ENCODE data around the gene ETFDH. TPM values are rescaled to one million over a fixed set of nuclear protein-coding genes. Genes with fewer than 3 reads are reported as not detected.

The ETFDH gene
- total and polyA plus RNA-seq, 2 donors (not counting 1 experiment from before 2014, with no cell fraction given), result 34.8 to 38.6 TPM

DNA sequence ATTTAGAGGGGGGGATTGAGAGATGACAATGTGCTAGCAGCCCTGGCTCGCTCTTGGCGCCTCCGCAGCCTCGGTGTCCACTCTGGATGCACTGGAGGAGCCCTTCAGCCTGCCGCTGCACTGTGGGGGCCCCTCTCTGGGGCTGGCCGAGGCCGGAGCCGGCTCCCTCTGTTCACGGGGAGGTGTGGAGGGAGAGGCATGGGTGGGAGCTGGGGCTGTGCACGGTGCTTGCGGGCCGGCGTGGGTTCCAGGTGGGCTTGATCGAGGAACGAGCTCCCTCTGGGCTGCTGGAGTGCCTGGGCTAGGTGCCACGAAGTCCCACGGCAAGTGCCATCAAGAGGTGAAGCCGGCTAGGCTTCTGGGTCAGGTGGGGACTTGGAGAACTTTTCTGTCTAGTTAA, 7.3 kb upstream of the ETFDH start:
- Histone ChIP-seq H3K4me1 (ENCODE audit: control insufficient read depth, extremely low read depth, insufficient read depth, low read length) (no peaks in the 10 kb centered on the region), H3K9ac (ENCODE audit: insufficient read depth, low read length) (no peak overlapping the region), H2AFZ (ENCODE audit: low read length) (no peak overlapping the region), H3K4me3 (replicated peaks in 1 of 4; ENCODE audit: control extremely low read depth in 1 of 4, insufficient read depth in 1 of 4, low read depth in 3 of 4, low read length in 4 of 4) (no peak overlapping the region), H3K9me3 (ENCODE audit: control insufficient read depth, insufficient read depth, low read depth, low read length) (no peaks in the 10 kb centered on the region), H4K20me1 (ENCODE audit: control insufficient read depth, extremely low read depth, insufficient read depth, low read length) (no peaks in the 10 kb centered on the region), H3K27ac (ENCODE audit: insufficient read depth, low read length) (no peak overlapping the region), H3K36me3 (ENCODE audit: control insufficient read depth, insufficient read depth, low read length) (no peaks in the 10 kb centered on the region), H3K79me2 (ENCODE audit: control insufficient read depth, insufficient read depth, low read length) (peaks cover 18% of the 10 kb centered on the region), H3K27me3 (ENCODE audit: control insufficient read depth, insufficient read depth, low read length) (no peaks in the 10 kb centered on the region), H3K4me2 (ENCODE audit: extremely low read depth, insufficient read depth, low read length) (no peak overlapping the region)
- TF ChIP-seq EZH2 (IDR thresholded peaks at IDR 0.05; ENCODE audit: low read length, missing control alignments), result no peak
- TF ChIP-seq, protein P1, sequence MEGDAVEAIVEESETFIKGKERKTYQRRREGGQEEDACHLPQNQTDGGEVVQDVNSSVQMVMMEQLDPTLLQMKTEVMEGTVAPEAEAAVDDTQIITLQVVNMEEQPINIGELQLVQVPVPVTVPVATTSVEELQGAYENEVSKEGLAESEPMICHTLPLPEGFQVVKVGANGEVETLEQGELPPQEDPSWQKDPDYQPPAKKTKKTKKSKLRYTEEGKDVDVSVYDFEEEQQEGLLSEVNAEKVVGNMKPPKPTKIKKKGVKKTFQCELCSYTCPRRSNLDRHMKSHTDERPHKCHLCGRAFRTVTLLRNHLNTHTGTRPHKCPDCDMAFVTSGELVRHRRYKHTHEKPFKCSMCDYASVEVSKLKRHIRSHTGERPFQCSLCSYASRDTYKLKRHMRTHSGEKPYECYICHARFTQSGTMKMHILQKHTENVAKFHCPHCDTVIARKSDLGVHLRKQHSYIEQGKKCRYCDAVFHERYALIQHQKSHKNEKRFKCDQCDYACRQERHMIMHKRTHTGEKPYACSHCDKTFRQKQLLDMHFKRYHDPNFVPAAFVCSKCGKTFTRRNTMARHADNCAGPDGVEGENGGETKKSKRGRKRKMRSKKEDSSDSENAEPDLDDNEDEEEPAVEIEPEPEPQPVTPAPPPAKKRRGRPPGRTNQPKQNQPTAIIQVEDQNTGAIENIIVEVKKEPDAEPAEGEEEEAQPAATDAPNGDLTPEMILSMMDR (conservative IDR thresholded peaks at IDR 0.05 in 1 of 2, IDR thresholded peaks at IDR 0.05 in 1 of 2; ENCODE audit: low read depth in 1 of 2, low read length in 2 of 2), result no peak
- no peak for DNase-seq (ENCODE audit: low read depth in 2 of 2)

DNA sequence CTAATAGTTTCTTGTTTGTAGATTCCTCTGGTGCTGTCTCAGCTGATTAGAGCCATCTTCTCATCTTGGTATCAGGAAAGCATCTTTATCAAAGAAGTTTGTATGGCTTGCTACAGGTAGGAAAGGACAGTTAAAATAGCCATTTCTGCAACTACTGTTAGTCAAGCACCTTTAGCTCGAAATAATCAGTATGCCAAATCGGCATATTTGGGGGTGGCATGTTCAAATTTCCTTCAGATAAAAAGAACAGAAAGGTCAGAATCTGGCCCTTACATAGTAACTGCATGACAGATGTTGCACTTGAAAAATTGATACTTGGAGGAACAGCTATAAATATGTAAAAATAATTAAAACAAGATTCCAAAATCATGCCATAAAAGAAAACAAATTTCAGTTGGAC, 5.2 kb upstream of the ETFDH start:
- TF ChIP-seq, protein P1 (conservative IDR thresholded peaks at IDR 0.05 in 1 of 2, IDR thresholded peaks at IDR 0.05 in 1 of 2; ENCODE audit: low read depth in 1 of 2, low read length in 2 of 2), result no peak
- no peak for TF ChIP-seq EZH2 (IDR thresholded peaks at IDR 0.05; ENCODE audit: low read length, missing control alignments)
- H3K4me3 ChIP-seq (replicated peaks in 1 of 4; ENCODE audit: control extremely low read depth in 1 of 4, insufficient read depth in 1 of 4, low read depth in 3 of 4, low read length in 4 of 4), result no peak overlapping the region
- no peak for DNase-seq (ENCODE audit: low read depth in 2 of 2)
- no peak overlapping the region for H3K4me2 ChIP-seq (ENCODE audit: extremely low read depth, insufficient read depth, low read length)
- peaks cover 30% of the 10 kb centered on the region for H3K79me2 ChIP-seq (ENCODE audit: control insufficient read depth, insufficient read depth, low read length)
- no peaks in the 10 kb centered on the region for H3K36me3 ChIP-seq (ENCODE audit: control insufficient read depth, insufficient read depth, low read length)
- H3K9ac ChIP-seq (ENCODE audit: insufficient read depth, low read length), result no peak overlapping the region
- H3K27ac ChIP-seq (ENCODE audit: insufficient read depth, low read length), result no peak overlapping the region
- no peaks in the 10 kb centered on the region for H4K20me1 ChIP-seq (ENCODE audit: control insufficient read depth, extremely low read depth, insufficient read depth, low read length)
- H2AFZ ChIP-seq (ENCODE audit: low read length), result no peak overlapping the region
- H3K27me3 ChIP-seq (ENCODE audit: control insufficient read depth, insufficient read depth, low read length), result no peaks in the 10 kb centered on the region
- no peaks in the 10 kb centered on the region for H3K4me1 ChIP-seq (ENCODE audit: control insufficient read depth, extremely low read depth, insufficient read depth, low read length)
- H3K9me3 ChIP-seq (ENCODE audit: control insufficient read depth, insufficient read depth, low read depth, low read length), result no peaks in the 10 kb centered on the region

DNA sequence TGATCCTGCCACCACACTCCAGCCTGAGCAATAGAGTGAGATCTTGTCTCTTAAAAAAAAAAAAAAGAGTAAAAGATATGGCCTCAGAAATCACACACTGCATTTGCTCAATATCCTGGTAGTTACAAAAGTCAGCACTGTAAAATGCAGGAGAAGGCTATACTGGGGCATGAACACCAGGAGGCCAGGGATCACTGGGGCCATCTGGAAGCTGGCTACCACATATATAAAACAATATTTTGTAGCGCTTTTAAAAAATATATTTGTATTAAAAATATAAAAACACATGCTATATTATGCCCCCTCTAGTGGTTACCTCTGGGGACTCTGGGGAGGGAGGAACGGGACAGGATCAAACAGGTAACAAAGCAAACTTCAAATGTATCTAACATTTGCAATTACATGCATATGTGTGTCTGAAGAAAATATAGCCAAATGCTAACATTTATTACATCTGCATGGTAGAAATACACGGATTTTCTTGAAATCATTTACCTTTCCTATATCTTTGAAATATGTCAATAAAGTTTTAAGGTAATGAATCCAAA, 4.4 kb upstream of the ETFDH start:
- Histone ChIP-seq H3K9ac (ENCODE audit: insufficient read depth, low read length) (no peak overlapping the region), H2AFZ (ENCODE audit: low read length) (no peak overlapping the region), H3K4me3 (replicated peaks in 1 of 4; ENCODE audit: control extremely low read depth in 1 of 4, insufficient read depth in 1 of 4, low read depth in 3 of 4, low read length in 4 of 4) (no peak overlapping the region), H3K36me3 (ENCODE audit: control insufficient read depth, insufficient read depth, low read length) (no peaks in the 10 kb centered on the region), H3K4me2 (ENCODE audit: extremely low read depth, insufficient read depth, low read length) (no peak overlapping the region), H3K9me3 (ENCODE audit: control insufficient read depth, insufficient read depth, low read depth, low read length) (no peaks in the 10 kb centered on the region), H3K79me2 (ENCODE audit: control insufficient read depth, insufficient read depth, low read length) (peaks cover 31% of the 10 kb centered on the region), H3K4me1 (ENCODE audit: control insufficient read depth, extremely low read depth, insufficient read depth, low read length) (no peaks in the 10 kb centered on the region), H3K27ac (ENCODE audit: insufficient read depth, low read length) (no peak overlapping the region), H4K20me1 (ENCODE audit: control insufficient read depth, extremely low read depth, insufficient read depth, low read length) (no peaks in the 10 kb centered on the region), H3K27me3 (ENCODE audit: control insufficient read depth, insufficient read depth, low read length) (no peaks in the 10 kb centered on the region)
- TF ChIP-seq, protein P1 (conservative IDR thresholded peaks at IDR 0.05 in 1 of 2, IDR thresholded peaks at IDR 0.05 in 1 of 2; ENCODE audit: low read depth in 1 of 2, low read length in 2 of 2), result peak; percentile 53 to 56
- no peak for TF ChIP-seq EZH2 (IDR thresholded peaks at IDR 0.05; ENCODE audit: low read length, missing control alignments)
- peak in 1 of 2 donors; percentile 27 for DNase-seq (ENCODE audit: low read depth in 2 of 2)

Measured in fibroblast of lung (primary cell).